Dermis blood vessel endothelial cell (primary cell): ENCODE measurements around the gene EBNA1BP2. TPM values are rescaled to one million over a fixed set of nuclear protein-coding genes. Genes with fewer than 3 reads are reported as not detected.

Experiments
- total RNA-seq: library from RNA; depleted of rRNA; stranded (reverse); fragments of >200 nt; gene quantifications from 2 replicates; pipeline ENCODE4 v1.2.3, GENCODE V29; 2014

EBNA1BP2 gene
- total RNA-seq, 1 donor from 2014 or later, result 68.1 TPM

Other genes with a start within 250 kb of the EBNA1BP2 start
- gene SLC2A1, start 213.4 kb downstream of the EBNA1BP2 start, total RNA-seq, result 28.6 and 38.3 TPM in 2 replicates
- gene CFAP57, start within 50 bp of the EBNA1BP2 start, total RNA-seq, result 0.14 and 0.17 TPM in 2 replicates
- gene TMEM125, start 97.7 kb upstream of the EBNA1BP2 start, total RNA-seq, result 0.05 TPM in 1 of 2 replicates, not detected in the other
- not detected in 2 replicates for gene C1orf210, start 113.3 kb upstream of the EBNA1BP2 start, total RNA-seq
- 1,320 and 1,392 TPM in 2 replicates for gene TIE1, start 128.7 kb upstream of the EBNA1BP2 start, total RNA-seq
- gene MPL, start 165.5 kb upstream of the EBNA1BP2 start, total RNA-seq, result 0.09 TPM in 1 of 2 replicates, not detected in the other
- 22.1 and 121 TPM in 2 replicates for gene CDC20, start 186.7 kb upstream of the EBNA1BP2 start, total RNA-seq
- gene ELOVL1, start 195.7 kb upstream of the EBNA1BP2 start, total RNA-seq, result 51.9 and 66.2 TPM in 2 replicates
- gene MED8, start 217.5 kb upstream of the EBNA1BP2 start, total RNA-seq, result 45.9 and 51.9 TPM in 2 replicates
- 18.9 and 24.8 TPM in 2 replicates for gene SZT2, start 217.6 kb upstream of the EBNA1BP2 start, total RNA-seq